OCI-LY1 (cell line): ENCODE measurements around the gene FAM124A.

Experiments
- H2AFZ ChIP-seq: fragments of 200-600 bp; sonication (generic), shearing (Covaris generic); 2 replicates; pipeline ENCODE4 v1.6.0; 2014; ENCODE audit warnings: antibody characterized with exemption, mild to moderate bottlenecking, low read length
- H3F3A ChIP-seq: fragments of 200-600 bp; sonication (generic), shearing (Covaris generic); 2 replicates; pipeline ENCODE4 v1.6.0; 2014; ENCODE audit warnings: mild to moderate bottlenecking, antibody characterized with exemption, low read length, moderate library complexity; ENCODE audit not compliant: insufficient read depth
- H3K27ac ChIP-seq: fragments of 200-600 bp; sonication (generic); 2 replicates; pipeline ENCODE4 v1.5.1; 2014; ENCODE audit warnings: low read length, mixed run types, mild to moderate bottlenecking, low read depth; ENCODE audit not compliant: poor library complexity, severe bottlenecking
- H3K27me3 ChIP-seq: fragments of 200-600 bp; sonication (generic); 2 replicates; pipeline ENCODE4 v1.6.0; 2014; ENCODE audit warnings: antibody characterized with exemption, mild to moderate bottlenecking, low read length, moderate library complexity; ENCODE audit not compliant: insufficient read depth
- H3K36me3 ChIP-seq: fragments of 200-600 bp; sonication (generic); 2 replicates; pipeline ENCODE4 v1.6.1; 2014; ENCODE audit warnings: mild to moderate bottlenecking, antibody characterized with exemption, low read length, moderate library complexity, mixed read lengths; ENCODE audit not compliant: insufficient read depth
- H3K4me1 ChIP-seq: fragments of 200-600 bp; sonication (generic); 2 replicates; pipeline ENCODE4 v1.5.1; 2014; ENCODE audit warnings: mild to moderate bottlenecking, low read length, moderate library complexity; ENCODE audit not compliant: insufficient read depth, severe bottlenecking
- H3K4me2 ChIP-seq: fragments of 200-600 bp; sonication (generic), shearing (Covaris generic); 2 replicates; pipeline ENCODE4 v1.6.1; 2014; ENCODE audit warnings: low read length
- H3K4me3 ChIP-seq: fragments of 200-600 bp; sonication (generic); 2 replicates; pipeline ENCODE4 v1.5.1; 2014; ENCODE audit warnings: low read length, low read depth, mild to moderate bottlenecking, mixed read lengths; ENCODE audit not compliant: poor library complexity, severe bottlenecking
- H3K79me2 ChIP-seq: fragments of 200-600 bp; shearing (Covaris generic); 2 replicates; pipeline ENCODE4 v1.6.1; 2016; ENCODE audit warnings: mixed run types, low read length, mixed read lengths; ENCODE audit not compliant: insufficient read depth
- H3K9ac ChIP-seq: fragments of 200-600 bp; sonication (generic), shearing (Covaris generic); 2 replicates; pipeline ENCODE4 v1.6.1; 2014; ENCODE audit warnings: mild to moderate bottlenecking, low read length, mixed read lengths
- H3K9me2 ChIP-seq: fragments of 200-600 bp; sonication (generic), shearing (Covaris generic); 2 replicates; pipeline ENCODE4 v1.6.1; 2014; ENCODE audit warnings: low read depth, mild to moderate bottlenecking, low read length, mixed read lengths
- H3K9me3 ChIP-seq: fragments of 200-600 bp; shearing (Covaris generic); 2 replicates; pipeline ENCODE4 v1.6.1; 2014; ENCODE audit warnings: low read length, mixed read lengths
- H4K20me1 ChIP-seq: fragments of 200-600 bp; sonication (generic), shearing (Covaris generic); 2 replicates; pipeline ENCODE4 v1.6.0; 2016; ENCODE audit warnings: mild to moderate bottlenecking, low read length; ENCODE audit not compliant: insufficient read depth
- CTCF ChIP-seq: fragments of 200-600 bp; sonication (generic), shearing (Covaris generic); IDR thresholded peaks from 2 replicates; pipeline ENCODE4 v1.5.1; 2017; ENCODE audit warnings: mild to moderate bottlenecking, antibody characterized with exemption, low read length, moderate library complexity, mixed read lengths
- EZH2 ChIP-seq: fragments of 200-600 bp; sonication (generic), shearing (Covaris generic); IDR thresholded peaks from 2 replicates; pipeline ENCODE4 v1.8.0; 2017; ENCODE audit warnings: borderline replicate concordance, mixed run types, mild to moderate bottlenecking, antibody characterized with exemption, low read length, moderate library complexity, mixed read lengths

FAM124A gene

GRCh38 chr13:51227404-51227803, 5.2 kb downstream of the FAM124A start:
- Histone ChIP-seq H2AFZ (no peak overlapping the region), H3K36me3 (no peaks in the 10 kb centered on the region), H3K79me2 (no peaks in the 10 kb centered on the region), H3K4me3 (no peak overlapping the region), H3K9me3 (no peaks in the 10 kb centered on the region), H4K20me1 (no peaks in the 10 kb centered on the region), H3K9me2 (no peaks in the 10 kb centered on the region), H3K4me1 (peaks cover 5% of the 10 kb centered on the region), H3K9ac (no peak overlapping the region), H3K27me3 (0 out of 2 replicates have a peak, but pooled peaks cover 3% of the 10 kb centered on the region), H3K27ac (no peak overlapping the region), H3K4me2 (no peak overlapping the region), H3F3A (no peaks in the 10 kb centered on the region)
- no peak for TF ChIP-seq EZH2
- no peak for TF ChIP-seq CTCF

GRCh38 chr13:51229101-51229719, 7.0 kb downstream of the FAM124A start:
- H3K4me3 ChIP-seq = no peak overlapping the region
- no peak overlapping the region for H3K9ac ChIP-seq
- no peaks in the 10 kb centered on the region for H3K9me2 ChIP-seq
- no peaks in the 10 kb centered on the region for H4K20me1 ChIP-seq
- no peak overlapping the region for H3K4me2 ChIP-seq
- H3K4me1 ChIP-seq = no peaks in the 10 kb centered on the region
- no peak for TF ChIP-seq CTCF
- TF ChIP-seq EZH2 = no peak
- H3K9me3 ChIP-seq = no peaks in the 10 kb centered on the region
- no peaks in the 10 kb centered on the region for H3K36me3 ChIP-seq
- no peaks in the 10 kb centered on the region for H3F3A ChIP-seq
- H2AFZ ChIP-seq = no peak overlapping the region
- peaks cover 3% of the 10 kb centered on the region; the same call in 1 of the 2 replicates for H3K27me3 ChIP-seq
- no peak overlapping the region for H3K27ac ChIP-seq
- H3K79me2 ChIP-seq = no peaks in the 10 kb centered on the region

- H3K36me3 ChIP-seq = no peaks in the 10 kb centered on the region
- no peaks in the 10 kb centered on the region for H3K4me1 ChIP-seq
- no peak overlapping the region for H3K4me2 ChIP-seq
- no peak overlapping the region for H3K9ac ChIP-seq
- H2AFZ ChIP-seq = no peak overlapping the region
- H3F3A ChIP-seq = no peaks in the 10 kb centered on the region
- no peaks in the 10 kb centered on the region for H4K20me1 ChIP-seq
- H3K79me2 ChIP-seq = no peaks in the 10 kb centered on the region
- TF ChIP-seq CTCF (no peak), EZH2 (no peak)
- no peaks in the 10 kb centered on the region for H3K9me2 ChIP-seq
- no peaks in the 10 kb centered on the region for H3K9me3 ChIP-seq
- peaks cover 3% of the 10 kb centered on the region; the same call in 1 of the 2 replicates for H3K27me3 ChIP-seq
- H3K27ac ChIP-seq = no peak overlapping the region
- H3K4me3 ChIP-seq = no peak overlapping the region
Measured at GRCh38 chr13:51229731-51230130, 7.5 kb downstream of the FAM124A start.
